Activated CD4-positive, CD25-positive, alpha-beta regulatory T cell treated with anti-CD3 and anti-CD28 coated beads, Interleukin-2, amount 50 U/mL, for 16 hours (primary cell): ENCODE data around the gene FAM110D.

ENCODE experiments used
- DNase-seq: peaks from one replicate; pipeline ENCODE4 v3.0.0-alpha.2; 2020; ENCODE audit warnings: low read depth, low spot score

The FAM110D gene

DNA sequence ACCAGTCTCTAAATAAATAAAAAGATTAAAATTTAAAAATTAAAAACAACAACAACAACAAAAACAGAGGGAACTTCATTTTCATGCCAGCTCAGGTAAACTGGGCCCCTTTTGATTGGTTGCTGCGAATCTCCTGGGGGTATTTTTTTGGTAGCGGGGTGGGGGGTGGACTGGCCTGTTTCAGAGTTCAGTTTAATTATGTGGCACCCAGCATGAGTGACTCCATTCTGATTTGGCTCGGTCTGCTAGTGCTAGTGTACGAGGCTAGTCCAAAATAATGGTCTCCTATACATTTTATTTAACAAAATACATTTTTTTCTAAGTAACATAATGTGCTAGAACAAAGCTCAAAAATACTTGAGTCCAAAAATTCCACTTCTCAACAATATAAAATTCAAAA lies 29.1 kb upstream of the FAM110D start:
- DNase-seq: no peak

GRCh38 chr1:26130695-26131094 lies 28.2 kb upstream of the FAM110D start:
- DNase-seq: no peak

GRCh38 chr1:26132128-26132833 lies 26.6 kb upstream of the FAM110D start:
- no peak for DNase-seq

DNA sequence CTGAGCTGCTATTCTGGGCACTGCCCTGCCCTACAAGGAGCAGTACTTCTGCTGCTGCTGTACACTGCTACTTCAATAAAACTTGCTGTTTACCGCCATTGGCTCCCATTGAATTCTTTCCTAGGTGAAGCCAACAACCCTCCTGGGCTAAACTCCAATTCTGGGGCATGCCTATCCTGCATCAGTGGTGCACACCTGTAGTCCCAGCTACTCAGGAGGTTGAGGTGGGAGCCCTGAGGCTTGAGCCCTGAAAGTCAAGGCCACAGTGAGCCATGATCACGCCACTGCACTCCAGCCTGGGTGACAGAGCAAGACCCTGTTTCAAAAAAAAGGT lies 26.1 kb upstream of the FAM110D start:
- DNase-seq: no peak

GRCh38 chr1:26134466-26134865 lies 24.4 kb upstream of the FAM110D start:
- no peak for DNase-seq

GRCh38 chr1:26138974-26139558 lies 19.8 kb upstream of the FAM110D start:
- no peak for DNase-seq

DNA sequence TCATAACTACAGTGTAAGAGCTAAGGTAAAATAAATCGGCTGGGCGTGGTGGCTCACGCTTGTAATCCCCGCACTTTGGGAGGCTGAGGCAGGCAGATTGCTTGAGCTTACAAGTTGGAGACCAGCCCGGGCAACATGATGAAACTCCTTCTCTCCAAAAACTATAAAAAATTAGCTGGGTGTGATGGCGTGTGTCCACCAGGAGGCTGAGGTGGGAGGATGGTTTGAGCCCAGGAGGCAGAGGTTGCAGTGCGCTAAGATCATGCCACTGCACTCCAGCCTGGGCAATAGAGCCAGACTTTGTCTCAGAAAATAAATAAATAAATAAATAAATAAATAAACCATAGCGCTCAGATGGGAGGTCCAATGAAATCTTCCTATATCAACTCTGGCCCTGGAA lies 16.7 kb upstream of the FAM110D start:
- no peak for DNase-seq

GRCh38 chr1:26145041-26145959 lies 13.6 kb upstream of the FAM110D start:
- DNase-seq: peak; percentile 57

DNA sequence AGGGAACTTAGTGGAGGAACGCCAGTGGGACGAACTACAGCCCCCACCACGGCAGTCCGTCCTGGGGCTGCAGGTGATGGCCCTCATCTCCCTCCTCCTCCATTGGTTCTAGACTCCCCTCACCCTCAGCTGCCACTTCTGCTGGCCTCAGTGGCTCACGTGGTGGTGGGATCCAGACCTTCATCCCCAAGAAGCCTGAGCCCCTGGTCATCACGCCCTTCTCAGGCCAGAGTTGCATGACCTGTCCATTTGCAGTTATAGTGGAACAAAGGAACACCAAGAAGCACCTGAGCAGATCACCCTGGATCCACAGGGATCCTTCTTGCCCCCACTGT lies 13.0 kb upstream of the FAM110D start:
- no peak for DNase-seq

GRCh38 chr1:26148887-26149286 lies 10.0 kb upstream of the FAM110D start:
- no peak for DNase-seq

- no peak for DNase-seq
Observed at GRCh38 chr1:26153966-26154532, 4.8 kb upstream of the FAM110D start.

GRCh38 chr1:26154750-26155149 lies 4.1 kb upstream of the FAM110D start:
- no peak for DNase-seq

DNA sequence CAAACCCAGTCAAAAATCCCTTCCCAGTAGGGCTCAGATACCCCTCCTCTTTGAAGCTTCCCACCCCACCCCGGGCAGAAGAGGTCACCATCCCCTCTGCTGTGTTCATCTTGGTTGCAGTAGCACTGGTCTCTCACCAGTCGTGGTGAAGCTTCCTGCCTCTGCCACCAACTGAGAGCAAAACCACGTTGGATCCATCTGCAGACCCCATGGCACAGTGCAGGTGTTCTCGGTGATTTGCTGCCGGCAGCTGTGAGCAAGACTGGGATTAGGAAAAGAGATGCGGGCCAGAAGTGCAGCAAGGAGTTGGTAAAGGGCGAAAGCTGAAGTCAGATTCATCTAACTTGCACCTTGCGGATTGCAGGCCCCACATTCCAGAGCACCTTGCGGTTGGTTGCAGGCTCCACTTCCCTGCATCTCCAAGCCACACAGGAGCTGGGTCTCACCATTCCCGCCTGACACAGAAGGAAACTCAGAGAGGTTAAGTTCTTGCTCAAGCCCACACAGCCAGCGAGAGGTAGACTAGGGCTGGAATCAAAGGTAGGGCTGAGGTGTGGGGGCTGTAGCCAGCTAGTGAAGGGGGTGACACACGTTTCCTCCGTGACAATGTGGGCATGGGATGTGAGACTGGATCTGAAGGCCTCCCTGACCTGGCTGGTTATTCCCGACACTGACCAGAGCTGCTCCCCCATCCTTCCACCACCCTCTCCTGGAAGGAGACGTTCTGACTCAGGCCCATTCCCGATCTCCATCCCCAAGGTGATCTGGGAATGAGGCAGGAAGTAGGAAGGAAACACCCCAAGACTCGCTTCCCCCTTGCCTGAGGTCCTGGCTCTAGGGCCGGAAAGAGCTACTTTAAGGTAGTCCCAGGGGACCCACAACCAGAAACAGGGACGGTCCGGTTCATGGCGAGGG lies 3.3 kb upstream of the FAM110D start:
- no peak for DNase-seq

DNA sequence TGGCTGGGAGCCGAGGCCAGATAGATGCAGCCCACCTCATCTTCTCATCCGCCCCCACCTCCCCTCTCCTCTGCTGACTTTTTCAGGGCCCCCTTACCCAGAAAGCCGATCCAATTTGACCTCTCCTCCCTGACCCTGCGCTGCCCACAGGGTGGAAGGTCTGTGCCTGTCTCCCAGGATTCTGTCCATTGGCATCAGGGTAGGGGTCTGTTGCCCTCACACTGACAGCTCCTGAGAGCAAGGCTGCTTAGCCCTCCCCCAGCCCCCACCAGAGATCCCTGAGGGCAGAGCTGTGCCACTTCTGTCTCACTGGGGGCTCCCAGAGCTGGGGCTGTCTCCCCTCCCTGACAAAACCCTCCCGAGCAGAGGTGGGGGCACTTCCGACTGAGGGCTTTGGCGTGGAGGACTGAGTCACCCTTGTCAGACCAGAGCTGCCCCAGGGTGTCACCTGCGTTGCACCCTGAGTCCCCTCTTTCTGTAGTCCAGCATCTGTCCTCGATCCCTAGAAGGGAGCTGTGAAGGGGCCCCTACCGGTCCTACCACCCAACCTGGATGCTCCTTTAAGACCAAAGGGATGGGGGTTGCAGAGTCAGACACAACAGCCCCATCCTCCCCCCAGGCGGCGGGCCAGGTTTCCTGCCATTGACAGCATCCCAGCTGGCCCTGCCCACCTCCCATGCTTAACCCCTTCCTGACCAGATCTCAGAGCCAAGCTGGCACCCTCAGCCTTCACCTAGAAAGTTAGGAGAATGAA lies 2.4 kb upstream of the FAM110D start:
- no peak for DNase-seq

DNA sequence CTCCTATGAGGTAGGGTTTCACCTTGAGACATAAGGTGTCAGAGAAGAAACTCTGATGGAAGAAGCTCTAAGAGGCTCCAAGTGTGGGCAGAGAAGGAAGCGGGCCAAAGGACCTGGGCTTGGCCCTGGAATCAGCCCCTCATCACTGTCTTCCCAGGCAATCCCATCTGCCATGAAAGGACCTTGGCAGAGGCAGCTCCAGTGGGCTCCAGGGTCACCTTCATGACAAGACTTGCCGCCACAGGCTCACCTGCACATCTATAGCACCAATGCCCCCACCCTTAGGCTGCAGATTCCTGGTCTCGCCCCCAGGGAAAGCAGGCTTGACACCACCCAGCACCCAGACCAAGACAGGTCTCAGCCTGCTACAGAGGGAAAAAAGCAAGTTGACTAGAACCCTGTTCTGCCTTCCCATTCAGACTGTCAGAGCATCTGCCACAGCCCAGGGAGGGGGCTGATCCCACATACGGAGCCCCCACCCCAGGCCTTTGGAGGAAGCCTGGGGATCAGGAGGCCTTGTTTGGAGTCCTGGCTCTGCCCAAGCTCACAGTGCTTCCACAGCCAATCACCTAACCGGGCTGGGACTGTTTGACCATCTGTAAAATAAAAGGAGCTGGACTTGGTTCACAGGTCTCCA lies 490 bp upstream of the FAM110D start:
- DNase-seq: no peak

DNA sequence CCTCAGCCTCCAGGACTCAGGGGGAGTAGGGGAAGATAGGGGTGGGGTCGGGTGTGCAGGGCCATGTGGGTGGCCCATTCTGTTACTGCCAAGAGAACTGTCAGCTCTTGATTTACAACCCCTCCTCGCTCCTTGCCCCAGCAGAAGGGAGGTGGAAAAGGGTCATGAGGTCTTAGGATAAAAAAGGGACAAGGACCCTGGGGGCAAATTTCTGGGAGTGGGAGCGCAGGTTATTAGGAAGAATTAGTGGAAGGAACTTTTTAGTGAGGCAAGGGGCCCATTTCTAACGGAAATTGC lies 812 bp downstream of the FAM110D start:
- DNase-seq: no peak

- DNase-seq: no peak
Observed at GRCh38 chr1:26160527-26161414, 1.9 kb downstream of the FAM110D start.

DNA sequence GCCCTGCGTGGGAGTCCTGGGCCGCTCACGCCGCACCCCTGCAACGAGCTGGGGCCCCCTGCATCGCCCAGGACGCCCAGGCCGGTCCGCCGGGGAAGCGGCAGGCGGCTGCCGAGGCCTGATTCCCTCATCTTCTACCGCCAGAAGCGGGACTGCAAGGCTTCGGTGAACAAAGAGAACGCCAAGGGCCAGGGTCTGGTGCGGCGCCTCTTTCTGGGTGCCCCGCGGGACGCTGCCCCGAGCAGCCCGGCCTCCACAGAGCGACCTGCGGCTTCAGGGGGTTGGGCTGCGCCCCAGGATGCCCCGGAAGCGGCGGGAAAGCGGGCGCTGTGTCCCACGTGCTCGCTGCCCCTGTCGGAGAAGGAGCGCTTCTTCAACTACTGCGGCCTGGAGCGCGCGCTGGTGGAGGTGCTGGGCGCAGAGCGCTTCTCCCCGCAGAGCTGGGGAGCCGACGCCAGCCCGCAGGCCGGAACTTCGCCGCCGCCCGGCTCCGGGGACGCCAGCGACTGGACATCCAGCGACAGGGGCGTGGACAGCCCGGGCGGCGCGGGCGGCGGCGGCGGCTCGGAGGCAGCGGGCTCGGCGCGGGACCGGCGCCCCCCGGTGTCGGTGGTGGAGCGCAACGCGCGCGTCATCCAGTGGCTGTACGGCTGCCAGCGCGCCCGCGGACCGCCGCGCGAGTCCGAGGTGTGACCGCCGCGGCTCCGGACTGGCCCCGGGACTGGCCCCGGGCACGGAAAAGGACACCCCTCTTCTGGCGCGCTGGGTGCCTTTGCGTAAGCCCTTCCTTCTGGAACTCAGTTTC lies 2.7 kb downstream of the FAM110D start:
- DNase-seq: no peak
